Measurements from ENCODE around the gene GUCY1A1. TPM values are rescaled to one million over a fixed set of nuclear protein-coding genes. Genes with fewer than 3 reads are reported as not detected.

Gene GUCY1A1
- total and polyA plus RNA-seq, 2 of the 4 experiments (the other 2 are of a cell fraction): 0.19 to 0.54 TPM

GRCh38 chr4:155696226-155696625, 29.6 kb downstream of the GUCY1A1 start:
- no peak overlapping the region for H4K8ac ChIP-seq (ENCODE audit: low read depth in 2 of 2, low read length in 2 of 2)
- H3K4me3 ChIP-seq (ENCODE audit: insufficient read depth, low read depth, low read length): no peak overlapping the region
- H2BK15ac ChIP-seq (ENCODE audit: low read depth, low read length): no peak overlapping the region
- ATAC-seq (ENCODE audit: low read depth) (no peak), DNase-seq (no peak)
- dilution Hi-C loops (cut with HindIII; ENCODE audit: low sequenced_read_pairs, unreplicated experiment): no loop called here
- H2BK120ac ChIP-seq (ENCODE audit: low read depth, low read length): no peak overlapping the region
- no peak overlapping the region for H3K9ac ChIP-seq (ENCODE audit: low read depth, low read length)
- TF ChIP-seq CTCF (conservative IDR thresholded peaks at IDR 0.05; ENCODE audit: low read depth, low read length): no peak
- TF ChIP-seq ELK1 (IDR thresholded peaks at IDR 0.05; ENCODE audit: borderline replicate concordance, low read depth, low read length): no peak
- TF ChIP-seq NFE2L2 (IDR thresholded peaks at IDR 0.05; ENCODE audit: low read depth, low read length): no peak
- TF ChIP-seq SMC3 (IDR thresholded peaks at IDR 0.05; ENCODE audit: low read depth, low read length): no peak
- no peak for TF ChIP-seq RAD21 (IDR thresholded peaks at IDR 0.05; ENCODE audit: low read length)
- no peak for TF ChIP-seq FOS (IDR thresholded peaks at IDR 0.05; ENCODE audit: low read depth, low read length)
- TF ChIP-seq MAFK (IDR thresholded peaks at IDR 0.05; ENCODE audit: low read depth, low read length): no peak
- no peak for TF ChIP-seq RFX5 (IDR thresholded peaks at IDR 0.05; ENCODE audit: low read depth, low read length)
- TF ChIP-seq RCOR1 (IDR thresholded peaks at IDR 0.05; ENCODE audit: insufficient replicate concordance, low read length): no peak
- TF ChIP-seq BHLHE40 (IDR thresholded peaks at IDR 0.05; ENCODE audit: low read depth, low read length): no peak
- TF ChIP-seq MXI1 (IDR thresholded peaks at IDR 0.05; ENCODE audit: borderline replicate concordance, low read depth, low read length): no peak
- TF ChIP-seq USF2 (IDR thresholded peaks at IDR 0.05; ENCODE audit: low read depth, low read length): no peak
- TF ChIP-seq POLR2A (IDR thresholded peaks at IDR 0.05; ENCODE audit: low read depth, low read length): no peak
- no peak for TF ChIP-seq CHD1 (IDR thresholded peaks at IDR 0.05; ENCODE audit: low read depth, low read length)
- TF ChIP-seq MAZ (IDR thresholded peaks at IDR 0.05; ENCODE audit: borderline replicate concordance, low read depth, low read length): no peak
- TF ChIP-seq CEBPB (IDR thresholded peaks at IDR 0.05; ENCODE audit: low read depth, low read length): no peak
- no peaks in the 10 kb centered on the region for H4K20me1 ChIP-seq (ENCODE audit: insufficient read depth, low read length)
- no peaks in the 10 kb centered on the region for H3K79me1 ChIP-seq (ENCODE audit: low read depth in 1 of 2, low read length in 2 of 2)
- no peak overlapping the region for H3K23ac ChIP-seq (ENCODE audit: low read depth, low read length)
- H3K9me1 ChIP-seq (ENCODE audit: insufficient read depth, low read length): no peaks in the 10 kb centered on the region
- no peak overlapping the region for H2AK9ac ChIP-seq (replicated peaks; ENCODE audit: low read depth, low read length, poor library complexity)
- H3K56ac ChIP-seq (ENCODE audit: extremely low read depth, insufficient read depth, low read length): no peak overlapping the region
- no peak overlapping the region for H2BK20ac ChIP-seq (ENCODE audit: low read depth, low read length)
- no peak overlapping the region for H3K27ac ChIP-seq (ENCODE audit: insufficient read depth, low read length)
- H2AFZ ChIP-seq (replicated peaks; ENCODE audit: low read length, poor library complexity): no peak overlapping the region
- H3K4ac ChIP-seq (ENCODE audit: low read depth, low read length): no peak overlapping the region
- H3K27me3 ChIP-seq (ENCODE audit: control insufficient read depth, insufficient read depth, low read length): peaks cover 4% of the 10 kb centered on the region; the same call in 1 of the 2 replicates
- WGBS, 2 experiments (ENCODE audit: extremely low coverage in 2 of 2, insufficient read length in 1 of 2): no CpG with 5 or more reads among the region's 1 CpG
- CTCF ChIA-PET: no interaction called here
- no peak overlapping the region for H3K4me2 ChIP-seq (ENCODE audit: low read depth, low read length)
- POLR2A ChIA-PET (ENCODE audit: unreplicated experiment): interaction anchor here (0.7 kb wide), 1 partner anchor 11 kb away, joined by 3 read pairs; no protein-coding TSS in a partner anchor
- no peak overlapping the region for H3K18ac ChIP-seq (ENCODE audit: low read depth, low read length)
- BruUV-seq (replicated peaks): no TSS peak
- H2AK5ac ChIP-seq (ENCODE audit: low read depth, low read length): no peak overlapping the region
- H3K14ac ChIP-seq (replicated peaks; ENCODE audit: low read depth, low read length): no peak overlapping the region
- H3K36me3 ChIP-seq (ENCODE audit: control insufficient read depth, insufficient read depth, low read length): no peaks in the 10 kb centered on the region
- H3K4me1 ChIP-seq (ENCODE audit: control insufficient read depth, insufficient read depth, low read length): no peaks in the 10 kb centered on the region
- in situ Hi-C loops (cut with MboI; ENCODE audit: low sequenced_read_pairs): no loop called here
- no peak overlapping the region for H2BK5ac ChIP-seq (ENCODE audit: low read depth, low read length, poor library complexity, severe bottlenecking)
- intact Hi-C loops (cut with micrococcal nuclease): loop anchor here (5.0 kb wide), 1 partner anchor 41 kb away; no protein-coding TSS in a partner anchor
- peaks cover 9% of the 10 kb centered on the region for H3K9me3 ChIP-seq (ENCODE audit: control insufficient read depth, insufficient read depth, low read length)
- no peak overlapping the region for H4K91ac ChIP-seq (ENCODE audit: insufficient read depth, low read depth, low read length)
- no peak overlapping the region for H4K5ac ChIP-seq (ENCODE audit: low read depth, low read length)
